GM23248 (cell line): ENCODE measurements around the gene RDX.
"Not testable (repeated sequence)": the region's sequence is repeated elsewhere in the genome, so short reads cannot be mapped to it uniquely, and the experiment has no call there.

Source experiments
- EZH2 ChIP-seq: fragments of 200-600 bp; sonication (generic); IDR thresholded peaks from 2 replicates; pipeline ENCODE4 v1.6.1; 2018; ENCODE audit warnings: antibody characterized with exemption, mild to moderate bottlenecking; ENCODE audit not compliant: insufficient read depth, poor library complexity, severe bottlenecking
- EZH2phosphoT487 ChIP-seq: fragments of 200-600 bp; sonication (generic); IDR thresholded peaks from 2 replicates; pipeline ENCODE4 v1.6.1; 2018; ENCODE audit warnings: antibody characterized with exemption, moderate library complexity, mild to moderate bottlenecking, low read depth; ENCODE audit not compliant: insufficient read depth

DNA sequence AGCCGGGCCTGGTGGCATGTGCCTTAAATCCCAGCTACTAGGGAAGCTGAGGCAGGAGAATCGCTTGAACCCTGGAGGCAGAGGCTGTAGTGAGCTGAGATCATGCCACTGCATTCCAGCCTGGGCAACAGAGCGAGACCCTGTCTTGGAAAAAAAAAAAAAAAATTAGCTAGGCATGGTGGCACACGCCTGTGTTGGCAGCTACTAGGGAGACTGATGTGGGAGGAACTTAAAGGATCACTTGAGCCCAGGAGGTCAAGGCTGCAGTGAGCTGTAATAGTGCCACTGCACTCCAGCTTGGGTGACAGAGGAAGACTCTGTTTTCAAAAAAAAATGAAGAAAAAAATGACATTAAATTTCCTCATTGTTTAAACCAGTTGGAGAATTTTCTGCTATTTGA is 4.3 kb downstream of the RDX start:
- not testable (repeated sequence) for TF ChIP-seq EZH2, EZH2phosphoT487
